Natural killer cell treated with Interleukin-12 subunit alpha and Interleukin-12 subunit beta and Interleukin-15 and Interleukin-18, amount 100 ng/mL, for 72 hours (primary cell): ENCODE results near the gene ITPKB. TPM values are rescaled to one million over a fixed set of nuclear protein-coding genes. Genes with fewer than 3 reads are reported as not detected.
A peak's percentile ranks its signal among the peaks of the same experiment; 100 is the strongest.
"Not testable (repeated sequence)": the region's sequence is repeated elsewhere in the genome, so short reads cannot be mapped to it uniquely, and the experiment has no call there.

Experiments
- ATAC-seq, 2 donors: fragments of 150-1000 bp; cut with Tn5 transposase in 1 of 2; sonication (Bioruptor Pico), chemical (Tn5 transposase) in 1 of 2; 2 replicates each; pipeline ENCODE4 v1.10.0; 2021
- DNase-seq: peaks from one replicate; pipeline ENCODE4 v3.0.0; 2022; ENCODE audit warnings: low spot score
- H3K27ac Mint-ChIP-seq, 2 donors: 1 replicate in 1 of 2; 2 replicates in 1 of 2; pipeline ENCODE4 v1.8.0; 2022; ENCODE audit warnings: mixed read lengths in 2 of 2, mild to moderate bottlenecking in 1 of 2, moderate library complexity in 1 of 2
- H3K27me3 Mint-ChIP-seq, 2 donors: 1 replicate in 1 of 2; 2 replicates in 1 of 2; pipeline ENCODE4 v1.8.0; 2022; ENCODE audit warnings: mixed read lengths in 2 of 2
- H3K36me3 Mint-ChIP-seq: one replicate; pipeline ENCODE4 v1.8.0; 2022; ENCODE audit warnings: mixed read lengths
- H3K4me1 Mint-ChIP-seq, 2 donors: 1 replicate in 1 of 2; 2 replicates in 1 of 2; pipeline ENCODE4 v1.8.0; 2022; ENCODE audit warnings: low read depth in 2 of 2, mixed read lengths in 2 of 2, mild to moderate bottlenecking in 1 of 2
- H3K4me3 Mint-ChIP-seq: one replicate; pipeline ENCODE4 v1.8.0; 2022; ENCODE audit warnings: mixed read lengths
- H3K9me3 Mint-ChIP-seq: 2 replicates; pipeline ENCODE4 v1.8.0; 2022; ENCODE audit warnings: mixed read lengths
- total RNA-seq, 2 donors: library from RNA; stranded (reverse); gene quantifications; one replicate each; pipeline ENCODE4 v1.2.3, GENCODE V29; 2022

ITPKB gene
- total RNA-seq, 2 donors from 2014 or later, result 27.2 to 35.2 TPM

- Mint-ChIP-seq H3K9me3 (no peaks in the 10 kb centered on the region), H3K36me3 (no peaks in the 10 kb centered on the region), H3K4me3 (no peak overlapping the region), H3K27me3 (no peaks in the 10 kb centered on the region), H3K4me1 (peaks cover 10 to 18% of the 10 kb centered on the region in 2 donors), H3K27ac (peak overlapping the region in 1 of 2 donors; percentile 25)
- ATAC-seq, result no peak
- peak; percentile 26 for DNase-seq
Measured at GRCh38 chr1:226628612-226629155, 110.4 kb downstream of the ITPKB start.

- Mint-ChIP-seq H3K27ac (no peak overlapping the region), H3K36me3 (no peaks in the 10 kb centered on the region), H3K4me1 (peaks cover 10 to 18% of the 10 kb centered on the region in 2 donors), H3K27me3 (no peaks in the 10 kb centered on the region), H3K4me3 (no peak overlapping the region), H3K9me3 (no peaks in the 10 kb centered on the region)
- DNase-seq, result peak; percentile 48
- ATAC-seq, result no peak
Measured at GRCh38 chr1:226627924-226628611, 111.0 kb downstream of the ITPKB start.

DNA sequence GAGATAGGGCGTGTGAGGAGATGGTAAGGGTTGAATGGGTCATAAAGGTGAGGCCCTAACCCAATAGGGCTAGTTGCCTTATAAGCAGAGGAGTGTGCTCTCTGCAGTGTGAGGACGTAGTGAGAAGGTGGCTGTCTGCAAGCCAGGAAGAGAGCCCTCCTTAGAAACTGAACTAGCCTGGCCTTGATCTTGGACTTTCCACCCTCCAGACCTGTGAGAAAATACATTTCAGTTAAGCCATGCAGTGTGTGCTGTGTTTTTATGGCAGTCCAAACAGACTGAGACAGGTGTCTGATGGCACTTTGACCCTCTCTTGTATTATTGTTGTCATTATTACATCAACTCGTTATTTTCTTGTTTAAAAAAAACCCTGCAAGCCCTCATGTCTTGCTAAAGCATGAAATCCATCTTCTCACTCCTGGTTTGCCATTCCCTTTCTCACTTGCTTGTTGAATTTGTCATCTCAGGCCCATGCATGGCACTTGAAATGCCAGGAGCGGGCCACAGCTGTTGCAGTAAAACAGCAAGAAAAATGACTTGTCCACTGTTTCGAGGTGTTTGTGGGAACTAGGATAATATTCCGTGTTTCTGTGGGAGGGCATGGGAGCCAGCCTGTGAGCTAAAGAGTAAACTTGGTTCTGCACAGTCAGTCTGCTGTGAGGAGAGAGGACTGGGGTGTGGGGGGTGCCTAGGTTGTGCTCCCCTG, 111.9 kb downstream of the ITPKB start:
- H3K4me3 Mint-ChIP-seq, result no peak overlapping the region
- H3K4me1 Mint-ChIP-seq, result peaks cover 10 to 18% of the 10 kb centered on the region in 2 donors
- no peak for ATAC-seq

DNA sequence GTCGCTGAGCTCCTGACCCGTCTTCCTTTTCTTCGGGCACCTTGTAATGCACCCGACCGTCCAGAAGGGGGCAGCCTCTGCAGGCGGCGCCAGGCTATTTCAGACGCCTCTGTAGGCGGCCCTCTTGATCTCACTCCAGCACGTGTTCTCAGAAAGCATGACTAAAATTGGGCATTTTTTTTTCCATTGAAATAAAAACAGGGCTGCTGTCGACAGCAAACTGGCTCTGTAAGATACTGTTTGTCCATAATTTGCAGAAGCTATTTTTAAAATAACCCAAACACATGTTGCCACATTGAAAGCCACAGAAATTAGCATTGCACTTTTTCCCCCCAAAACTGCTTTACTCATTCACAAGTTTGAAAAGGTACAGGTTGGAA, 112.5 kb downstream of the ITPKB start:
- ATAC-seq (peak; percentile 90 to 91), DNase-seq (peak; percentile 83)
- Mint-ChIP-seq H3K4me3 (no peak overlapping the region), H3K27me3 (no peaks in the 10 kb centered on the region), H3K4me1 (peaks cover 10 to 18% of the 10 kb centered on the region in 2 donors), H3K9me3 (no peaks in the 10 kb centered on the region), H3K27ac (peak overlapping the region in 1 of 2 donors; percentile 84), H3K36me3 (no peaks in the 10 kb centered on the region)

More for the DNA sequence above, 111.9 kb downstream of the ITPKB start:
- no peaks in the 10 kb centered on the region for H3K36me3 Mint-ChIP-seq
- no peaks in the 10 kb centered on the region for H3K27me3 Mint-ChIP-seq
- peak; percentile 28 for DNase-seq
- peak overlapping the region in 1 of 2 donors; percentile 84 for H3K27ac Mint-ChIP-seq
- no peaks in the 10 kb centered on the region for H3K9me3 Mint-ChIP-seq

GRCh38 chr1:226625832-226626576, 113.1 kb downstream of the ITPKB start:
- no peaks in the 10 kb centered on the region for H3K27me3 Mint-ChIP-seq
- no peaks in the 10 kb centered on the region for H3K36me3 Mint-ChIP-seq
- ATAC-seq, result peak; percentile 54 to 60
- H3K9me3 Mint-ChIP-seq, result no peaks in the 10 kb centered on the region
- no peak overlapping the region for H3K4me3 Mint-ChIP-seq
- peak; percentile 38 for DNase-seq
- H3K27ac Mint-ChIP-seq, result peak overlapping the region in 1 of 2 donors; percentile 84
- H3K4me1 Mint-ChIP-seq, result peaks cover 10 to 18% of the 10 kb centered on the region in 2 donors

DNA sequence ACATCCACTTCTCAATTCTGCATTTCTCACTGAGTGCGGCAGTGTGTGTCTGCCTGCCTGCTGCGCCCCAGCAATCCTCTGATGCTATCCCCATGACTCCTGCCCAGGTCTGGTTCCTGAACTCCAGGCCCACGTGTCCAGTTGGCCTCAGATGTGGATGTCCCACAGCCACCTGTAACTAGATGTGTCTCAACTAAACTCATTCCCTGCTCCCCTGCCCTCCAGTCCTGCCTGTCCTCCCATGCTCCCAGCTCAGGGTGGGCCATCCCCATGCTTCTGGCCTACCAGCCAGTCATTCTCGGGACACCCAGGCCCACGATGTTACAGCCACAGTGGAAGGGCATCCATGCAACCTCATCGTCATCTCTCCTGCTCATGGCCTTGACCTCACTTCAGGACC, 113.8 kb downstream of the ITPKB start:
- Mint-ChIP-seq H3K27ac (no peak overlapping the region), H3K27me3 (no peaks in the 10 kb centered on the region), H3K4me1 (peaks cover 10 to 16% of the 10 kb centered on the region in 2 donors), H3K4me3 (no peak overlapping the region), H3K9me3 (no peaks in the 10 kb centered on the region), H3K36me3 (no peaks in the 10 kb centered on the region)
- no peak for ATAC-seq
- peak; percentile 44 for DNase-seq

- ATAC-seq (no peak), DNase-seq (peak; percentile 29)
- Mint-ChIP-seq H3K27me3 (no peaks in the 10 kb centered on the region), H3K36me3 (no peaks in the 10 kb centered on the region), H3K9me3 (no peaks in the 10 kb centered on the region), H3K4me3 (no peak overlapping the region), H3K4me1 (peaks cover 10 to 12% of the 10 kb centered on the region in 2 donors), H3K27ac (no peak overlapping the region)
Measured at GRCh38 chr1:226624526-226624925, 114.6 kb downstream of the ITPKB start.

GRCh38 chr1:226622012-226622411, 117.1 kb downstream of the ITPKB start:
- no peak for ATAC-seq
- H3K27ac Mint-ChIP-seq, result no peak overlapping the region
- H3K36me3 Mint-ChIP-seq, result no peaks in the 10 kb centered on the region
- no peak for DNase-seq
- no peaks in the 10 kb centered on the region for H3K27me3 Mint-ChIP-seq
- H3K9me3 Mint-ChIP-seq, result no peaks in the 10 kb centered on the region
- peaks cover 10 to 11% of the 10 kb centered on the region in 2 donors for H3K4me1 Mint-ChIP-seq
- H3K4me3 Mint-ChIP-seq, result no peak overlapping the region

DNA sequence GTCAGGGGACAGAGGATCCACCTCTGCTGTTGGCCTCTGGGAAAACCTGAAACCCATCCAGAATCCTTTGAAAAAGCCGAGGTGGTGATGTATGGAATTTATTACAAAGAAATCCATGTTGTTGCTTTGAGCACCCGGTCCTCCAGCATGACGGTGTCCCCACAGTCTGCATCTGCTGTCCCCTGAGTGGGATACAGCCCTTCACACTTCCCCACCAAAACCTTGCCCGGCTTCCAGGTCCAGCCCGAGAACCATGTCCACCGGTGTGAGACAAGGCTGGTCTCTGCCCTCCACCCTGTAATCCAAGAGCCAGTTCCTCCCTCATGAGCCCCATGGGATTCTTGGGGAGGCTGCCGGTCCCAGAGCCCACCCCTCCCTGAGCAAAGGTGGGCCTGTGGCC, 120.1 kb downstream of the ITPKB start:
- H3K36me3 Mint-ChIP-seq, result no peaks in the 10 kb centered on the region
- no peak overlapping the region for H3K4me3 Mint-ChIP-seq
- ATAC-seq, result no peak
- no peaks in the 10 kb centered on the region for H3K9me3 Mint-ChIP-seq
- H3K4me1 Mint-ChIP-seq, result no peaks in the 10 kb centered on the region
- no peaks in the 10 kb centered on the region for H3K27me3 Mint-ChIP-seq
- no peak overlapping the region for H3K27ac Mint-ChIP-seq
- peak; percentile 3 for DNase-seq

DNA sequence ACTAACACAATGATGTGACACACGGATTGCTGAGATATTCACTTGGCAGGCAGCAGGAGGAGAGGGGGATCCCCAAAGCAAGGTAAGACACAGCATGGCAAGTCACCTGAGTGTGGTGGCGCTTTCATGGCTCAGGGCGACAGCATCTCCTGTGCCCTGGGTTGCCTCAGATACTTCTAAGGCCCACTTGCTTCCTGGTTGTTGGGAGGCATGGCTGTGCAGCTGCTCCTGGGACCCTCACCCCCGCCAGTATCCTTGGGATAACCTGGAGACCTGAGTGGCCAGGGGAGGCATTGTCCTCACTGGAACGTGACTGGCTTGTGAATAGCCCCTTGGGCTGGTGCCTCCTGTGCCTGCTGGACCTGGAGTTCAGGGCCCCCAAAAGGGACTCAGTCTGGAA, 120.7 kb downstream of the ITPKB start:
- H3K27me3 Mint-ChIP-seq, result no peaks in the 10 kb centered on the region
- H3K9me3 Mint-ChIP-seq, result no peaks in the 10 kb centered on the region
- H3K36me3 Mint-ChIP-seq, result no peaks in the 10 kb centered on the region
- H3K4me3 Mint-ChIP-seq, result no peak overlapping the region
- no peaks in the 10 kb centered on the region for H3K4me1 Mint-ChIP-seq
- ATAC-seq (no peak), DNase-seq (peak; percentile 39)
- H3K27ac Mint-ChIP-seq, result no peak overlapping the region

- not testable (repeated sequence) for H3K9me3 Mint-ChIP-seq
Measured at GRCh38 chr1:226617719-226618118, 121.4 kb downstream of the ITPKB start.

DNA sequence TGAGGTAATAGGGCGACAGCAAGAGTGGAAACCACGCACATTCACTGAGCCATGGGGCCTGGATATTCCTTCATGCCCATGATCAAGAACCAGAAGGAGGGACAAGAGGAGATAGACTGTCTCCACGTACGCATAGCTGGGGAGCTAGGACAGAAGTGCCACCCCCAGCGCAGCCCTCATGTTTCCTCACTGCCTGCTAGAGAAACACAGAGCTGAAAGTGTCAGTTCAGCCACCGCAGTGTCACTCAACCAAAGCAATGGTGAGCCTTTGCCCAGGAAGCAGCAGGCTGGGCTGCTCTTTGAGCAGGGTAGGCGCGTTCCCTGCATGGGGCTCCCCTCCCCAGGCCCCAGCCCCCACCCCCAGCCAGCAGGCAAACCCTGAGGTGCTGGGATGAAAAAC, 122.0 kb downstream of the ITPKB start:
- H3K36me3 Mint-ChIP-seq, result no peaks in the 10 kb centered on the region
- H3K9me3 Mint-ChIP-seq, result no peaks in the 10 kb centered on the region
- DNase-seq, result peak; percentile 28
- H3K27ac Mint-ChIP-seq, result no peak overlapping the region
- ATAC-seq, result no peak
- H3K4me3 Mint-ChIP-seq, result no peak overlapping the region
- H3K4me1 Mint-ChIP-seq, result no peaks in the 10 kb centered on the region
- no peaks in the 10 kb centered on the region for H3K27me3 Mint-ChIP-seq

More at GRCh38 chr1:226617719-226618118, 121.4 kb downstream of the ITPKB start:
- H3K4me3 Mint-ChIP-seq, H3K36me3 Mint-ChIP-seq, H3K27ac Mint-ChIP-seq, H3K4me1 Mint-ChIP-seq, H3K27me3 Mint-ChIP-seq, DNase-seq, ATAC-seq: not testable (repeated sequence)

- Mint-ChIP-seq H3K27ac (no peak overlapping the region), H3K4me3 (no peak overlapping the region), H3K36me3 (no peaks in the 10 kb centered on the region), H3K27me3 (no peaks in the 10 kb centered on the region), H3K4me1 (no peaks in the 10 kb centered on the region), H3K9me3 (no peaks in the 10 kb centered on the region)
- no peak for ATAC-seq
- no peak for DNase-seq
Measured at GRCh38 chr1:226616636-226617035, 122.4 kb downstream of the ITPKB start.
